HG02973 (cell line): ENCODE data around the gene CPB2.

Experiments
- ATAC-seq: cut with Tn5 transposase; IDR thresholded peaks from one replicate; pipeline ENCODE4 v1.9.1; 2021; ENCODE audit warnings: moderate library complexity; ENCODE audit not compliant: unreplicated experiment

The CPB2 gene

DNA sequence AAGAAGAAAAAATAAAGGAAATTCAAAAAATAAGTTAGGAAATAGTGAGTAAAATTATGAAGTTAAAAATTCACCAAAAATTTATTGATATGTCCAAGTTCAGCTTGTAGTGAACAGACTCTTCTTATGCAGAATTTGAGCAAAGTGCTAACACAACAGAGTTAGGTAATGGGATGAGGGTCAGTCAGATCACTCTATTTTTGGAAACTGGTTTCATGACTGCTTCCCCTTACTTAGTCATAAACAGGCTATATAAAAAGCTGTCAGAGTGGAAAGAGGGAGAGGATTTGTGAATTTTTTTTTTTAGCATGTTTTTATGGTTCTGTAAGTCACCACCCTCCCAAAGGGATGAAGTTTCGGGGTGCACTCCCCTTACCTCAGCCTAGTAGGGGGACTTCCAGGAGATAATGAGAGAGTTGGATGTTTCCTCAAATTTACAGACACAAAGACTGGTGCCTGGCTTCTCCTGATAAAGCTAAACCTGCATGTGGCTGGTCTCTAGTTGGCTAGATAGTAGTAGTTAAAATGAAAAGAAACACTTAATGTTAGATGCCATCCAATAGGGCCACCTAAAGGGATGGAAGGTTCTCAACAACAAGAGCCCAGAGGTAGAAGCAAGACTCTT, 4.5 kb downstream of the CPB2 start:
- no peak for ATAC-seq

DNA sequence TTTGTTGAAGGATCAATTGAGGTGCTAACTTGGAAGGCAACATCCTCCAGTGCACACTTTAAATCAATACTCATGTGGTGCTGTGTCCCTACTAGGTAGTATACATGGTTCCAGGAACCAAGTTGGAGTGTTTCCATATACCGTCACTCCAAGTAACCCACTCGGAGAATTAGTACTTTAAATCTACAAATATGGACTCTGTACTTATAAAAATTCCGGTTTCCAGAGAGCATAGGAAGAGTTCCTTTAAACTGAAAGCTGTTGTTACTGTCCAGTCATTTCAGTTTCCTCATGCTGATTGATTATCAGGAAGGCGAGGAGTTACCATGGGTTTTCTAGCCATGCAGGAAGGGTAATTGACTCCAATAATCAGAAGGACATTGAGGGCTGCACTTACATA, 7.2 kb downstream of the CPB2 start:
- ATAC-seq, result no peak

GRCh38 chr13:46097015-46097414, 7.8 kb downstream of the CPB2 start:
- ATAC-seq, result no peak

GRCh38 chr13:46094478-46094877, 10.4 kb downstream of the CPB2 start:
- ATAC-seq, result no peak

GRCh38 chr13:46088821-46089562, 15.8 kb downstream of the CPB2 start:
- no peak for ATAC-seq

- ATAC-seq, result no peak
Measured at GRCh38 chr13:46087481-46087880, 17.4 kb downstream of the CPB2 start.

- no peak for ATAC-seq
Measured at GRCh38 chr13:46086985-46087384, 17.8 kb downstream of the CPB2 start.

- no peak for ATAC-seq
Measured at GRCh38 chr13:46086421-46086922, 18.4 kb downstream of the CPB2 start.

DNA sequence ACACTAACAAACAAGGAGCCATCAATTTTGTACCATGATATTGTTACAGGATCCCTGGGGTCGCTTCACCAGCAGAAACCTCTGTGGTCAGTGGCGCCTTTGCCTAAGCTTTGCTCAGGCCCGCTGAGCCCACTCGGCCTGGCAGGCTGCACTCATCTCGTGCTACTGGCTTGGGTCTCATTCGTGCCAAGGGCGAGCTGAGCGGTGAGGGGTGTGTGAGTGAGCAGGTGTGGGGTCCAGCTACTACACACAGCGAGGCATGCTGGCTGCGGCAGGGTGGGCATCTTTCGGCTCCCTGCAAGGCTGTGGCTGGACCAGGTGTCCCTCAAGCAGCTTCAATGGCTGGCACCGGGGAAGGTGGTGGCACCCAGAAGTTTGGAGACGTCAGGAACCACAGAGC, 19.1 kb downstream of the CPB2 start:
- no peak for ATAC-seq

DNA sequence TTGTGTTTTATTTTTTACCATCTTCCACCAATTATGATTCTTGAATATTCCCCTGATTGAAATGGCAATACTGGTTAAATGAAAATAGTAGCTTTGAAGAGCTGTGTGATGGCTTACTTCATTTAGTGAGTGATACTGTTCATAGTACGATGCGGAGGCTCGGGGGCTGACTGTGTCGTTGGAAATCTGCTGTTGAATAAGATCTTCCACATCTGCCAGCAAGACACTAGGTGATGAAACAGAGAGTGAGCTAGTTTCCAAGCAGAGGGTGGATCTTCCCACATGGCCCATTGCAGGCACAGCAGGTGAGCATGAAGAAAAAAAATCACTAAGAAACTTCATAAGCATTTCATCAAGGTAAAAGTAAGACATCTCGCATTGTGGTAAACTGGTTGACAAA, 22.5 kb downstream of the CPB2 start:
- no peak for ATAC-seq

DNA sequence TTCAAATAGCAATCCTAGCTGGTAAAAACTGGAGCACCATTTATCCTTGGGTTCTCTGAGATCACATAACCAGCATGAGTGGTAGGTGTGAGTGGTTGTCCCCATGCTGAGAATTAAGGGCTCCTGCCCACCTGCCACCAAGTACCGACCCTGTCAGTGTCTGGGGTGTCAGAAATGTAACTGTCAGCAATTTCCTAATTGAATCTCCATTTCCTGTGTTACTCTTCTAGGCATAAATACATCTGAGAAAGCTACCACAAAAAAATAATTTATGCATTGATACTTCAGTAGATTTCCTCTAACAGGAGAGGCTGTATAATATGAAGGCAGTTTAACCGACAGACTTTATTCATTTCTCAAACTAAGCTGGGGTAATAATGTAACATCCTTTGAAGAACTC, 25.1 kb downstream of the CPB2 start:
- ATAC-seq, result no peak

- no peak for ATAC-seq
Measured at GRCh38 chr13:46077265-46077664, 27.6 kb downstream of the CPB2 start.

DNA sequence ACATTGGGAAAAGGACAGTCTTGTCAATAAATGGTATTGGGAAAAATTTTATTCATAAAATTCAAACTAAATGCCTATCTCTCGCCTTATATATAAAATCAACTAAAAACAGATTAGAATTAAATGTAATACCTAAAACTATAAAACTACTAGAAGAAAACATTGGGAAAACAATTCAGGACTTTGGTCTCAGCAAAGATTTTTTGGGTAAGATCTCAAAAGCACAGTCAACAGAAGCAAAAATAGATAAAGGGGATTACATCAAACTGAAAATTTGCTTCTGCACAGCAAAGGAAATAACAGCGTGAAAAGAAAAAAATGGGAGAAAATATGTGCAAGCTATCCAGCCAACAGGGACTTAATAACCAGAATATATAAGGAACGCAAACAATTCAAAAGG, 28.0 kb downstream of the CPB2 start:
- no peak for ATAC-seq

DNA sequence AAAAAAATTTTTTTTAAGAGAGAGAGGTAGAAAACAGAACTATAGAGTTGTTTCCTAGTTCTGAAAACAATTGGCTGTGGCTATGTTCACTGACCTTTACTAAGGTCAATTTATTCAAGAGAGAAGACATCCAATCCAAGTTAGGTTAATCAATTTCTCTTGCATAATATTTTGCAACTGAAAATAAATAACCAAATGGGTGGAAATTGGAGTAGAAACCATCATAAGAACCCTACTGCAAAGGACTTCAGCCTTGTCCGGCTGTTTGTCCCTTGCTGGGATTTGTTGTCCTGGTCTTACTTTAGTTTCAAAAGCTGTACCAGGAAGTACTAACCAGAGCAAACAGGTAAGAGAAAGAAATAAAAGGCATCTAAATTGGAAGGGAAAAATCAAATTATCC, 29.0 kb downstream of the CPB2 start:
- no peak for ATAC-seq

GRCh38 chr13:46071590-46072249, 33.1 kb downstream of the CPB2 start:
- ATAC-seq, result peak; percentile 91

GRCh38 chr13:46063292-46063691, 41.5 kb downstream of the CPB2 start:
- ATAC-seq, result no peak

DNA sequence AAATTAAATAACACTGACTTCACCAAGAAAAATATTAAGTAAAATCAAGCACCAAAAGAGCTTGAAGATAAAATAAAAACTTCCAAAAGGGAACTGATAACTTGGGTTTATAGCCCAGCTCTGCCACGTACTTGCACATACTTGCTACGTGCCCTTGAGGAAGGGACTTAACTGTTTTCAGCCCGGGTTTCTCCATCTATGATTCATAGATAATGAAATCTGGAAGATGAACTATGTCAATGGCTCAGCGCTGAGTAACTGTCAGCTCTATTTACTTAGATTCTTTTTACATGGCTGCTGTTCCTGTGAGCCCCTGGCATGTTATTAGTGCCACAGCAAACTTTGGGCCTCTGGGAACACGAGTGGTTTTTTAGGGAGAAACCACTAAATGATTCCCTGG, 42.6 kb downstream of the CPB2 start:
- no peak for ATAC-seq

DNA sequence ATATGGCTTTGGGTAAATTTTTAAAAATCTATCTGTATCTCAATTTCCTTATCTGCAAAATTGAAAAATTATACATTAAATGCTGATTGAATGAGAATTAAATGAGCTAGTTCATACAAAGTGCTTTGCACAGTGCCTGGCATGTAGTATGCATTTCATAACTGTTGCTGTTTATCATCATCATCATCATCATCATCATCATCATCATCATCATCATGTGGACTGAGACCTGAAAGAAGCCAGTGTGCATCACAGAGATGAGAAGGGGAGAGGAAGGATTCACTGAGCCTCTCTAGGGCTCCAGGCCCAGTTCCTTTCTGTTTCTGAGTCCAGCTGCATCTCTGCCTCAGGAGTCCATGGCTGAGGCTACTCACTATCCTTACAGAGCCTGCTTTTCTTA, 45.4 kb downstream of the CPB2 start:
- no peak for ATAC-seq

DNA sequence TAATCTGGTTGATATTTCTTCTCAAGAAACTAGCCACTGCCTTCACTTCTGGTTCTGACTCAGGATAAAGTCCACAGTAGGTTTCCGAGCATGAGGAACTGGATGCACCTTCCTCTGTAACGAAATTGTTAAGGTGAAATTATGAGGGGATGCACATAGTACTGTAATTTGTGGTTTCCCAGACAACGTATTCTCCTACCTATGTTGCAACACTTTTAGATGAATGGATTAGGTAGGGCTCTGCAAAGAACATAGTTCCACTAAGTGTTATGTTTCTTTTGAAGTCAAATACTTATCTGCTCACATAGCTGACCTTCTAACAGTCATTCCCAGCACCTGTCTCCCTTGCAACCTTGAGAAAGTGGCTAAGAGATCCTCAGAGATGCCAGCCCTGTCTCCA, 46.6 kb downstream of the CPB2 start:
- ATAC-seq, result no peak

DNA sequence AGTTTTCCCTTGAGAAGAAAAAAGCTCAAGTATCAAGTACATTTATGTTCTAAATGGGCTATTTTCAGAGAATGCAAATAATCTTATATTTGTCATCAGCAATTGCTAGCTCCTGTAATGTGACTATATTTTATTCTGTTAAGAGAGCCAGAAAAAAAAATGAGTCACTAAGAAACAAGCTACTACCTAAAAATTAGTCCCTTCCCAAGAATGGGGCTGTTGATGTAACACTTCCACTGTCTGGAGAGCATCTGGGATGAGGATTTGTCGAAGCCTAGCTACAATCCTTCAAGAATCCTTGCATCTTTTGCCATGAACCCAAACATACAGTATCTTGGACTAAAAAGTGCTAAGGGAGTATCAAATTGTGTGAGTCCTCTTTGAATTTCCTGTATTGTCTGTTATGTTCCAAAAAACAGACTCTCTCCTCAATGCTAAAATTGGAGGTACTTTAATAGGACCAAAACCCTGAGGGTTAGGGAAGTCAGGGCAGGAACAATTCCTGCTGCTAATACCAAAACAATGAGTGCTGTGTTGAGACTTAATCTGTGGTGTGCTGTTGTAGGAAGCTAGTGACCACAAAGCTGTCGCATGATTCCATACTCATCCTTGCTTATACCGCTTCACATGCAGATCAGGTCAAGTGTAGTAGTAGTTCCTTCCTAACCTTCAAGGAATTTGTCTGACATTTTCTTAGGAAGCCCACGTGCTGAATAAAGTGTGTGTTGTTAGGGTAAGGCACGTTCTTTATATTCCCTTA, 47.4 kb downstream of the CPB2 start:
- no peak for ATAC-seq
